Tibial nerve (tissue), 4 donors: ENCODE data around the gene SRRM2. TPM values are rescaled to one million over a fixed set of nuclear protein-coding genes. Genes with fewer than 3 reads are reported as not detected.
A peak's percentile ranks its signal among the peaks of the same experiment; 100 is the strongest.

ENCODE experiments used
- DNase-seq, 2 donors: peaks; one replicate each; pipeline ENCODE4 v3.0.0-alpha.2; 2019; ENCODE audit warnings: low spot score in 2 of 2
- H3K27ac ChIP-seq, 4 donors: fragments of 200-600 bp; sonication (generic) in 3 of 4; one replicate each; pipeline ENCODE4 v1.5.1; 2017 to 2019; ENCODE audit warnings: mild to moderate bottlenecking in 1 of 4
- H3K27me3 ChIP-seq, 2 donors: fragments of 200-600 bp; sonication (generic) in 1 of 2; one replicate each; pipeline versions ENCODE4 v1.5.1 to v1.6.0; 2017 to 2019
- H3K36me3 ChIP-seq, 3 donors: fragments of 200-600 bp; sonication (generic); one replicate each; pipeline ENCODE4 v1.5.1; 2018 to 2019
- H3K4me1 ChIP-seq, 4 donors: fragments of 200-600 bp; sonication (generic) in 3 of 4; one replicate each; pipeline ENCODE4 v1.5.1; 2017 to 2019
- H3K4me3 ChIP-seq, 4 donors: fragments of 200-600 bp; sonication (generic) in 3 of 4; one replicate each; pipeline ENCODE4 v1.5.1; 2017 to 2019; ENCODE audit warnings: mild to moderate bottlenecking in 1 of 4, moderate library complexity in 1 of 4
- H3K9me3 ChIP-seq, 4 donors: fragments of 200-600 bp; sonication (generic) in 3 of 4; one replicate each; pipeline ENCODE4 v1.5.1; 2017 to 2019
- EP300 ChIP-seq, 2 donors: sonication (generic); formaldehyde crosslinking; IDR thresholded peaks; one replicate each; pipeline ENCODE4 v1.6.1; 2017; ENCODE audit warnings: antibody characterized with exemption in 2 of 2, mild to moderate bottlenecking in 1 of 2
- POLR2A ChIP-seq, 2 donors: fragments of 450-650 bp; IDR thresholded peaks; one replicate each; pipeline ENCODE4 v1.6.1; 2017; ENCODE audit warnings: antibody characterized with exemption in 2 of 2, mild to moderate bottlenecking in 2 of 2, moderate library complexity in 2 of 2
- WGBS, 2 donors: methylation state at CpG; one replicate each; pipeline ENCODE4 v1.1.5; 2018; 5-methylcytosine and 5-hydroxymethylcytosine counted together
- total RNA-seq, 4 donors: library from RNA; depleted of rRNA; stranded (reverse); fragments of >200 nt; gene quantifications; one replicate each; pipeline ENCODE4 v1.1.0, GENCODE V29; 2016
- TF ChIP-seq, protein P1 (sequence below), 5 experiments: fragments of 200-600 bp in 3 of 5; fragments of 450-650 bp in 2 of 5; sonication (generic) in 3 of 5; IDR thresholded peaks; one replicate each; pipeline ENCODE4 v1.5.1; 2016 to 2019; ENCODE audit warnings: antibody characterized with exemption in 5 of 5, mild to moderate bottlenecking in 3 of 5, moderate library complexity in 2 of 5

SRRM2 gene
- total RNA-seq, 4 donors from 2014 or later: 843 to 1,374 (median 886) TPM

DNA sequence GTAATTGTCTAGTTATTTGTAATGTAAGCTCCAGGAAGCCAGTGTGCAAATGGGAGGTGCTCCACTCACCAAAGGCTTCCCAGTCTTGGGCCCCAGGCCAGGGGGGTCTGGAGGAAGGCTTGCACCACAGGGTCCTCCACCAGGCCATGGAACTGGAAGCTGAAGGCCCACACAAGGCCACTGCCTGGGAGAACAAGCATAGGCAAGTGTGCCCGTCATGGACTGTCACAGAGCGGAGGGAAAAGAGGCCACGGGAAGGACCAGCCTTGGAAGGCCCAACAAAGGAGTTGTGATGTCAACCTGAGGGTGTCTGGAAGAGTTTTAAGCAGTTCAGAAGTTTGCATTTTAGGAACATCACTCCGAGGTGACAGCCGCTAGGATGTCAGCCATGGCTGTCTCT lies 3.0 kb upstream of the SRRM2 start:
- Histone ChIP-seq H3K27me3 (no peaks in the 10 kb centered on the region), H3K4me1 (peaks cover 0 to 21% (median 13%) of the 10 kb centered on the region in 4 donors), H3K9me3 (no peaks in the 10 kb centered on the region), H3K27ac (no peak overlapping the region), H3K36me3 (no peaks in the 10 kb centered on the region), H3K4me3 (no peak overlapping the region)
- 94 to 96% methylated on average over 5 of the region's 5 CpGs for WGBS, 2 donors
- TF ChIP-seq, protein P1, sequence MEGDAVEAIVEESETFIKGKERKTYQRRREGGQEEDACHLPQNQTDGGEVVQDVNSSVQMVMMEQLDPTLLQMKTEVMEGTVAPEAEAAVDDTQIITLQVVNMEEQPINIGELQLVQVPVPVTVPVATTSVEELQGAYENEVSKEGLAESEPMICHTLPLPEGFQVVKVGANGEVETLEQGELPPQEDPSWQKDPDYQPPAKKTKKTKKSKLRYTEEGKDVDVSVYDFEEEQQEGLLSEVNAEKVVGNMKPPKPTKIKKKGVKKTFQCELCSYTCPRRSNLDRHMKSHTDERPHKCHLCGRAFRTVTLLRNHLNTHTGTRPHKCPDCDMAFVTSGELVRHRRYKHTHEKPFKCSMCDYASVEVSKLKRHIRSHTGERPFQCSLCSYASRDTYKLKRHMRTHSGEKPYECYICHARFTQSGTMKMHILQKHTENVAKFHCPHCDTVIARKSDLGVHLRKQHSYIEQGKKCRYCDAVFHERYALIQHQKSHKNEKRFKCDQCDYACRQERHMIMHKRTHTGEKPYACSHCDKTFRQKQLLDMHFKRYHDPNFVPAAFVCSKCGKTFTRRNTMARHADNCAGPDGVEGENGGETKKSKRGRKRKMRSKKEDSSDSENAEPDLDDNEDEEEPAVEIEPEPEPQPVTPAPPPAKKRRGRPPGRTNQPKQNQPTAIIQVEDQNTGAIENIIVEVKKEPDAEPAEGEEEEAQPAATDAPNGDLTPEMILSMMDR (IDR thresholded peaks at IDR 0.05): no peak
- TF ChIP-seq POLR2A (IDR thresholded peaks at IDR 0.05): no peak
- TF ChIP-seq EP300 (IDR thresholded peaks at IDR 0.05): no peak
- DNase-seq: no peak

DNA sequence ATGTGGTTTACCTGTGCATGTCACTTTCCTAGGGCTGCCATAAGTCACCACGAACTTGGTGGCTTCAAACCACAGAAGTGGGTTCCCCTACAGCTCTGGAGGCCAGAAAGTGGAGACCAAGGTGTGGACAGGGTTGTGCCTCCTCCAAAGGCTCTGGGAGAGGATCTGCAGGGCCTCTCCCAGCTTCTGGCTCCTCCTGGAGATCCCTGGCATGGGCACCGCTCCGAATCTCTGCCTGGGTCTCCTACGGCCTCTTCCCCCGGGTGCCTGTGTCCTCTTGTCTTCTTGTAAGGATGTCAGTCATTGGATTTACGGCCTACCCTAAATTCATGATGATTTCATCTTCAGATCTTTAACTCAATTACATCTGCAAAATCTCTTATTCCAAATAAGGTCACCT lies 2.5 kb upstream of the SRRM2 start:
- no peak for TF ChIP-seq EP300 (IDR thresholded peaks at IDR 0.05)
- TF ChIP-seq POLR2A (IDR thresholded peaks at IDR 0.05): no peak
- TF ChIP-seq, protein P1 (IDR thresholded peaks at IDR 0.05): no peak
- DNase-seq: no peak
- H3K36me3 ChIP-seq: no peaks in the 10 kb centered on the region
- no peak overlapping the region for H3K27ac ChIP-seq
- no peaks in the 10 kb centered on the region for H3K9me3 ChIP-seq
- H3K27me3 ChIP-seq: no peaks in the 10 kb centered on the region
- WGBS, 2 donors: 94 to 95% methylated on average over 6 of the region's 6 CpGs
- no peak overlapping the region for H3K4me3 ChIP-seq
- peaks cover 0 to 26% (median 18%) of the 10 kb centered on the region in 4 donors for H3K4me1 ChIP-seq

DNA sequence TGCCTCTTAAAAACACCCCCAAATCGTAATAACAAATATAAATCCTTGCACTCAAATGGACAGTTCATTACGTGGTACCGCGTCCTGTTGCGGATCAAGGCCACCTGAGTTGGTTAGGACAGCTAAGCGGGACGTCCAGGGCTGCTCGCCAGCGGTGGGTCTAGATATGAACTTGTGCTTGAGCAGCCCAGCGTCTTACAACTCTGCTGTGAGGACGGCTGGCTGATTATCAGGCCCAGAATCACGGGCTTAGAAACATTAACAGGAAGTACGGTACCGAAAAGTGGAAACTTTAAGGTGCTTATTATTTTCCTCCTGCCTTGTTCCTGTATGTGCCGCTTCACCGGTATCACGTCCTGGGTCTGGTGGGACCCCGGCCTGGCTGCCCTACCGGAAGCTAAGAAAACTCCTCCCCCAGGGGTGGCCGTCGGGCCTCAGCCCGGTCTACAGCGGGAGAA lies 832 bp upstream of the SRRM2 start:
- Histone ChIP-seq H3K27me3 (no peaks in the 10 kb centered on the region), H3K4me1 (peaks cover 0 to 43% (median 34%) of the 10 kb centered on the region in 4 donors), H3K36me3 (peaks cover 0 to 6% (median 0%) of the 10 kb centered on the region in 3 donors), H3K9me3 (no peaks in the 10 kb centered on the region), H3K4me3 (peak overlapping the region; percentile 63 to 99 (median 80)), H3K27ac (peak overlapping the region; percentile 98 to 100 (median 99))
- no peak for DNase-seq
- 47 to 51% methylated on average over 23 of the region's 23 CpGs for WGBS, 2 donors
- TF ChIP-seq EP300 (IDR thresholded peaks at IDR 0.05) (no peak), POLR2A (IDR thresholded peaks at IDR 0.05) (no peak)
- TF ChIP-seq, protein P1 (IDR thresholded peaks at IDR 0.05): no peak

DNA sequence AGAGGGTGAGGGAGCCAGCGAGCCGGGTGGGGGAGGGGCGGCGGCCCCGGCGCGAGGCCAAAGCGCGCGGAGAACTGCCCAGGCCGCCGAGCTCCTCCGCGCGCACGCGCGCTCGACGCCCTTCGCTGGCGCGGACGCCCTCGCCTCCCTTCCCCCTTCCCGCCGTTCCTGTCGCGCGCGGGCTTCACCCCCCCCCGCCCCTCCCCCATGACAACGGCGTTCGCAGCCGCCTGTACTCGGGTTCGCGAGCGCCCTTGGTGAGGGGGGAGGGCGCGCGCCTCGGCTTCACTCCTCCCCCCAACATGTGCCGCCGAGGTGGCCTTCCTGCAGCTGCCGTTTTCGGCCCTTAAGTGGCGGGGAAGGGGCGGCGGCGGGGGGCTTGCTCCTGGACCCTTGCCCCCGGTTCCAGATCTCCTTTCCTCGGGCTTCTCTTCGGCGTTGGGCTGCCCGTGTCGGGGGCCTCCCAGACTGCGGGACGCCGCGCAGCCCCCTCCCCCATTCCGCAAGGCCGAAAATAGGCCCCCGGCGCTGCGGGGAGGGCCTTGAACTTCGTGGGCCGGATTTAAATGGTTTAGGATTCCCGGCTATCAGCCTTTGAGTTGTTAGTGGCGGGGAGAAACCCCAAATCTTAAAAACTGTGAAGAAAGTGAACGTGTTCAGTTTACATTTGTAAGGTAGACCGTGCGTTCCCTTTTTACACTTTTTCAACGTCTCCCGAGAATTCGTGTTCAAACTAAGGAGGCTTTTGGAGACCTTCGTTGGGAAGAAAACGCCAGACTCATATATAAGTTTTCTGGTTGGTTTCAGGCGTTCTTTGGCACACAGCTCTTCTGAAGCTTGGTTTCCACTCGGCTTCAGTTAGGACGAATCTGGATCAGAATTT lies 653 bp downstream of the SRRM2 start:
- H3K4me1 ChIP-seq: peaks cover 0 to 57% (median 40%) of the 10 kb centered on the region in 4 donors
- H3K27ac ChIP-seq: peak overlapping the region; percentile 98 to 100 (median 99)
- peaks cover 0 to 19% (median 0%) of the 10 kb centered on the region in 3 donors for H3K36me3 ChIP-seq
- H3K9me3 ChIP-seq: no peaks in the 10 kb centered on the region
- H3K27me3 ChIP-seq: no peaks in the 10 kb centered on the region
- peak; percentile 63 to 67 for DNase-seq
- TF ChIP-seq EP300 (IDR thresholded peaks at IDR 0.05): no peak
- WGBS, 2 donors: 1% methylated on average over 29 to 38 of the region's 82 CpGs
- H3K4me3 ChIP-seq: peak overlapping the region; percentile 63 to 99 (median 80)

DNA sequence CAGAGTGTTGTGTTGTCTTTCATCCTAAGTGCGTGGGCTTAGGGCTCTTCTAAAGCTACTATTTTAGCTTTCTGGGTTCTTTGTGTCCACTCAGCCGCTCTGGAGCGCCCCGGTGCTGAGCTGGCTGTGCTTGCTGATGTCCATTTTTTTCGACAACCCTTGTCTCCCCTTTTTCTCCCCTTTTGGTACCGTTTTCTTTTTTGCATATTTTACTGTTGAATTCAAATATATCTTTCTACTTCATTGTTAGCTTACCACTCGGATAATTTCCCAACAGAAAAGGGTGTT lies 1.2 kb downstream of the SRRM2 start:
- peak overlapping the region; percentile 98 to 100 (median 99) for H3K27ac ChIP-seq
- 1 to 2% methylated on average over 7 of the region's 7 CpGs for WGBS, 2 donors
- H3K27me3 ChIP-seq: no peaks in the 10 kb centered on the region
- H3K9me3 ChIP-seq: no peaks in the 10 kb centered on the region
- H3K36me3 ChIP-seq: peaks cover 0 to 25% (median 4%) of the 10 kb centered on the region in 3 donors
- DNase-seq: no peak
- peak overlapping the region; percentile 63 to 99 (median 80) for H3K4me3 ChIP-seq
- no peak for TF ChIP-seq EP300 (IDR thresholded peaks at IDR 0.05)
- TF ChIP-seq, protein P1 (IDR thresholded peaks at IDR 0.05): no peak
- TF ChIP-seq POLR2A (IDR thresholded peaks at IDR 0.05): no peak
- peaks cover 0 to 63% (median 40%) of the 10 kb centered on the region in 4 donors for H3K4me1 ChIP-seq
